Sigmoid colon (tissue), 4 donors: Measurements from ENCODE around the gene ACADSB.

Source experiments
- POLR2A ChIP-seq, 2 donors: fragments of 450-650 bp; IDR thresholded peaks; one replicate each; pipeline ENCODE4 v1.6.1; 2016; ENCODE audit warnings: antibody characterized with exemption in 2 of 2, mild to moderate bottlenecking in 2 of 2, moderate library complexity in 2 of 2
- POLR2AphosphoS5 ChIP-seq, 4 donors: sonication (generic); formaldehyde crosslinking; IDR thresholded peaks; one replicate each; pipeline ENCODE4 v1.6.1; 2017; ENCODE audit warnings: antibody characterized with exemption in 4 of 4

- TF ChIP-seq POLR2AphosphoS5 (IDR thresholded peaks at IDR 0.05) = no peak
- no peak for TF ChIP-seq POLR2A (IDR thresholded peaks at IDR 0.05)
Measured at GRCh38 chr10:122966879-122967278, 41.9 kb upstream of the ACADSB start.
